Right lobe of liver (tissue), 6 donors: ENCODE measurements around the gene RELT. TPM values are rescaled to one million over a fixed set of nuclear protein-coding genes. Genes with fewer than 3 reads are reported as not detected.

ENCODE experiments used
- ATAC-seq, 4 donors: fragments of 200-7000 bp; cut with Tn5 transposase; one replicate each; pipeline ENCODE4 v1.9.1; 2020; ENCODE audit warnings: mild to moderate bottlenecking in 4 of 4, moderate library complexity in 4 of 4
- DNase-seq, 3 donors: peaks; one replicate each; pipeline ENCODE4 v3.0.0-alpha.2; 2020
- H3K27ac ChIP-seq, 3 donors: fragments of 200-600 bp; one replicate each; pipeline ENCODE4 v1.8.0; 2022
- H3K27me3 ChIP-seq, 2 donors: fragments of 200-600 bp; one replicate each; pipeline ENCODE4 v1.8.0; 2022
- H3K36me3 ChIP-seq, 4 donors: fragments of 200-600 bp; sonication (generic) in 1 of 4; one replicate each; pipeline versions ENCODE4 v1.5.1 to v1.8.0; 2017 to 2022; ENCODE audit warnings: control low read depth in 1 of 4
- H3K4me1 ChIP-seq, 4 donors: fragments of 200-600 bp; sonication (generic) in 1 of 4; one replicate each; pipeline versions ENCODE4 v1.5.1 to v1.8.0; 2017 to 2022; ENCODE audit warnings: control low read depth in 1 of 4
- H3K4me3 ChIP-seq, 3 donors: fragments of 200-600 bp; one replicate each; pipeline ENCODE4 v1.8.0; 2022
- H3K9me3 ChIP-seq, 4 donors: fragments of 200-600 bp; sonication (generic) in 1 of 4; one replicate each; pipeline versions ENCODE4 v1.5.1 to v1.8.0; 2017 to 2022; ENCODE audit warnings: control low read depth in 1 of 4
- POLR2A ChIP-seq: fragments of 450-650 bp; IDR thresholded peaks from one replicate; pipeline ENCODE4 v1.6.1; 2017; ENCODE audit warnings: antibody characterized with exemption, mild to moderate bottlenecking
- WGBS: methylation state at CpG from one replicate; pipeline ENCODE4 v1.1.6; 2018; ENCODE audit warnings: low coverage, low lambda C conversion rate; ENCODE audit not compliant: insufficient coverage; ENCODE audit errors: missing lambda C conversion rate; 5-methylcytosine and 5-hydroxymethylcytosine counted together
- intact Hi-C, 2 donors: fragments of 100-400 bp; cut with DNase I; formaldehyde crosslinking; loops; one replicate each; pipeline versions ENCODE4 v1.11.2 to v1.14.1; 2022
- total RNA-seq, 6 experiments: library from RNA; depleted of rRNA in 2 of 6; stranded (reverse); fragments of >200 nt in 2 of 6; fragmentation: NEBNext Ultra II Directional in 3 of 6; extraction: Animal tissue kit (Norgen Biotek cat#: 25700) in 3 of 6; gene quantifications; one replicate each; pipeline versions ENCODE4 v1.1.0 to v1.2.4, GENCODE V29; 2016 to 2023
- TF ChIP-seq, protein P1 (sequence below), 4 donors: fragments of 200-600 bp in 3 of 4; fragments of 450-650 bp in 1 of 4; IDR thresholded peaks; one replicate each; pipeline versions ENCODE4 v1.5.1 to v1.8.0; 2016 to 2022; ENCODE audit warnings: antibody characterized with exemption in 4 of 4, mild to moderate bottlenecking in 2 of 4
- donor health status: DM: no; HTN: yes; CAD: no.
- donor health status: DM: no; HTN: no; CAD: no.
- donor health status: DM: no; HTN: no; CAD: no.
- donor health status: DM: no; HTN: yes; CAD: no.
- donor health status: DM: no; HTN: yes; CAD: no.

Gene RELT
- total RNA-seq, 6 experiments from 2014 or later = 0.81 to 5.4 (median 1.6) TPM

DNA sequence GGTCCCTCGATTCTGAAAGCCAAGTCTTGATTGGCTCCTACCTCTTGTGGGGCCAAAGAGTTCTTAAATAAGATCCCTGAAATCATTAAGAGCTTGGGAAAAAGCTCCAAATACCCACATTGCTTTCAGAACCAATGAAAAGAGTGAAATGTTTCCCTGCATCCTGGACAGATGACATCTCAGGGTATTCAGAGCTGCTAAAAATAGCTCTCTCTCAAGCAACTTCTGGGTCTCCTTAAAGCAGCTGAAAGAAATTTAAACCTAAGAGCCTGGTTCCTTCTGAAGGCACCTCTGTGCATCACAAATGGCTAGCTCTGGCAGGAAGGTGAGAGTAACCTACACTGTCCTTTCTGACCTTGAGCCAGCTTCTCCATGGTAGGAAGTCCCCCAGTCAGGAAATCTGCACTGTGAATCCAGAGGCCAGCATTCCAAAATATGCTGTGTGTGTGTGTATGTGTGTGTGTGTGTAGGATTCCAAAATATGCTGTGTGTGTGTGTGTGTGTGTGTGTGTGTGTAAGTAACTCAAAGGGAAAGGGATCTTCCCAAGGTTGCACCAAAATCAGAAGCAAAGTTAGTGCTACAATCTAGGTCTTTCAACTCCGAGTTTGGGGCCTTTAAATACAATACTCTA is 50.1 kb downstream of the RELT start:
- H3K27me3 ChIP-seq = no peaks in the 10 kb centered on the region
- DNase-seq = no peak

DNA sequence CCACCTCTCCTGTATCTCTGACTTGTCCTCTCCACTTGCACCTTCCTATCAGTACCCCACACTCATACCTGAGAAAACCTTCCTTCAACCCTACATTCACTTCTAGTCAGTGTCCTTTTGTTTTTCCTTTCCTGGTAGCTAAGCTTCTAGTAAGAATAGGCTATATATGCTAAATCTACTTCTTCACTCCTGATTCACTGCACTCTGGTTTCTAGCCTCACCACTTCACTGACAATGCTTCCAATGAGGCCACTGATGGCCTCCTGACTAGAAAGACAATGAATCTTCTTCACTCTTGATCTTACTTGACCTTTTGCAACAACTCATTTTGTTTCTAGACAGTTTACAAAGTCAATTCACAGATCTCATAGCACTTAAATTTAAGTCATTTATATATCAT is 52.0 kb downstream of the RELT start:
- DNase-seq = no peak
- H3K27ac ChIP-seq = no peak overlapping the region
- H3K4me3 ChIP-seq = no peak overlapping the region
- intact Hi-C loops = no loop called here
- no peak for ATAC-seq
- H3K36me3 ChIP-seq = no peaks in the 10 kb centered on the region
- H3K4me1 ChIP-seq = no peaks in the 10 kb centered on the region
- TF ChIP-seq POLR2A = no peak
- TF ChIP-seq, protein P1, sequence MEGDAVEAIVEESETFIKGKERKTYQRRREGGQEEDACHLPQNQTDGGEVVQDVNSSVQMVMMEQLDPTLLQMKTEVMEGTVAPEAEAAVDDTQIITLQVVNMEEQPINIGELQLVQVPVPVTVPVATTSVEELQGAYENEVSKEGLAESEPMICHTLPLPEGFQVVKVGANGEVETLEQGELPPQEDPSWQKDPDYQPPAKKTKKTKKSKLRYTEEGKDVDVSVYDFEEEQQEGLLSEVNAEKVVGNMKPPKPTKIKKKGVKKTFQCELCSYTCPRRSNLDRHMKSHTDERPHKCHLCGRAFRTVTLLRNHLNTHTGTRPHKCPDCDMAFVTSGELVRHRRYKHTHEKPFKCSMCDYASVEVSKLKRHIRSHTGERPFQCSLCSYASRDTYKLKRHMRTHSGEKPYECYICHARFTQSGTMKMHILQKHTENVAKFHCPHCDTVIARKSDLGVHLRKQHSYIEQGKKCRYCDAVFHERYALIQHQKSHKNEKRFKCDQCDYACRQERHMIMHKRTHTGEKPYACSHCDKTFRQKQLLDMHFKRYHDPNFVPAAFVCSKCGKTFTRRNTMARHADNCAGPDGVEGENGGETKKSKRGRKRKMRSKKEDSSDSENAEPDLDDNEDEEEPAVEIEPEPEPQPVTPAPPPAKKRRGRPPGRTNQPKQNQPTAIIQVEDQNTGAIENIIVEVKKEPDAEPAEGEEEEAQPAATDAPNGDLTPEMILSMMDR (IDR thresholded peaks at IDR 0.05) = no peak
- no peaks in the 10 kb centered on the region for H3K27me3 ChIP-seq
- no peaks in the 10 kb centered on the region for H3K9me3 ChIP-seq

More for the DNA sequence above, 50.1 kb downstream of the RELT start:
- H3K36me3 ChIP-seq = no peaks in the 10 kb centered on the region
- H3K4me1 ChIP-seq = no peaks in the 10 kb centered on the region
- WGBS = 64% methylated on average over 2 of the region's 2 CpGs
- no peak overlapping the region for H3K27ac ChIP-seq
- no peaks in the 10 kb centered on the region for H3K9me3 ChIP-seq
- TF ChIP-seq, protein P1 (IDR thresholded peaks at IDR 0.05) = no peak
- no peak for TF ChIP-seq POLR2A
- no peak for ATAC-seq
- intact Hi-C loops = no loop called here
- H3K4me3 ChIP-seq = no peak overlapping the region

- Histone ChIP-seq H3K36me3 (no peaks in the 10 kb centered on the region), H3K27ac (no peak overlapping the region), H3K4me3 (no peak overlapping the region), H3K4me1 (no peaks in the 10 kb centered on the region), H3K27me3 (no peaks in the 10 kb centered on the region), H3K9me3 (no peaks in the 10 kb centered on the region)
- no peak for TF ChIP-seq POLR2A
- TF ChIP-seq, protein P1 (IDR thresholded peaks at IDR 0.05) = no peak
- ATAC-seq (no peak), DNase-seq (no peak)
- intact Hi-C loops = no loop called here
Measured at GRCh38 chr11:73428699-73429098, 52.5 kb downstream of the RELT start.

GRCh38 chr11:73429121-73429750 is 53.0 kb downstream of the RELT start:
- no peak for DNase-seq
- Histone ChIP-seq H3K36me3 (no peaks in the 10 kb centered on the region), H3K27ac (no peak overlapping the region), H3K4me3 (no peak overlapping the region), H3K4me1 (no peaks in the 10 kb centered on the region), H3K9me3 (no peaks in the 10 kb centered on the region), H3K27me3 (no peaks in the 10 kb centered on the region)
- 79% methylated on average over 4 of the region's 5 CpGs for WGBS
- intact Hi-C loops = no loop called here
- ATAC-seq = no peak
- TF ChIP-seq, protein P1 (IDR thresholded peaks at IDR 0.05) = no peak
- TF ChIP-seq POLR2A = no peak
